AG09309 (cell line): ENCODE measurements around the gene SYNGR1.
"Not testable (repeated sequence)": the region's sequence is repeated elsewhere in the genome, so short reads cannot be mapped to it uniquely, and the experiment has no call there.

Experiments
- DNase-seq: peaks from one replicate; pipeline ENCODE4 v3.0.0-alpha.2; 2010; ENCODE audit warnings: low read depth
- H3K4me3 ChIP-seq: 2 replicates; pipeline ENCODE4 v1.5.1; 2011; ENCODE audit warnings: mild to moderate bottlenecking, low read depth, low read length, moderate library complexity; ENCODE audit not compliant: control insufficient read depth
- TF ChIP-seq, protein P1 (sequence below): IDR thresholded peaks from 2 replicates; pipeline ENCODE4 v1.5.1; 2011; ENCODE audit warnings: mild to moderate bottlenecking, low read depth, low read length, inconsistent platforms; ENCODE audit not compliant: insufficient read depth, control insufficient read depth; ENCODE audit errors: missing control alignments

The SYNGR1 gene

DNA sequence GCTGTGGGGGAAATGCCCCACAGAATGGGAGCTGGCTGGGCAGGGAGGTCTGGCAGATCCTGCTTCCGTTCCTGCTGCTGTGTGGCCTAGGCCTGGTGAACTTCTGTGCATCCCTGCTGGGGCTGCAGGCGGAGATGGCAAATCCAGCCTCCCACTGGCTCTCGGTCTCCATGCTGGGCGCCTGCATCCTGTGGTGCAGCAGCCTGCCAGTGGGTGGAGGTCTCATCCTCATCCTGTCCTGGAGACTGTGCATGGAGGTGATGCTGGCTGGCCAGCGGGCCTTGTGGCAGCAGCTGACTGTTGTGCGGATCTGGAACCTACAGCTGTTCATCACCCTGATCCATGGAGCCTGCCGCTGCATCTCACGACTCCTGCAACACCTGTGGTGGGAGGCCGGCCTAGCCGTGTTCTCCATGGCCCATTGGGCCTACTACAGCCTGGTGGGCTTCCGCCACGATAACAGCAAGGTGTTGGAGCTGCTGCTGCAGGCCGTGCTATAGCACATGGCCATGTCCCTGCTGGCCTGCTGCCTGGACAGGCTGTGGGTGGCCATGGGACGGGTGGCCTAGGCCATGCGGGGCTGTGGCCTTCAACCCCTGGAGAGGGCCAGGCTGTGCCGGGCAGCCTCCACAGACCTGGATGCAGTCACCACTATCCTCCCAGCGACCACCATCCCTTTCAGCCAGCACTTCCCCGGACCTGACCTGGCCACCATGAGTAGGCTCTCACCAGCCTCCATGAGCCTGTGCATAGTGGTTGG lies 21.6 kb upstream of the SYNGR1 start:
- no peak overlapping the region for H3K4me3 ChIP-seq
- DNase-seq: no peak
- TF ChIP-seq, protein P1, sequence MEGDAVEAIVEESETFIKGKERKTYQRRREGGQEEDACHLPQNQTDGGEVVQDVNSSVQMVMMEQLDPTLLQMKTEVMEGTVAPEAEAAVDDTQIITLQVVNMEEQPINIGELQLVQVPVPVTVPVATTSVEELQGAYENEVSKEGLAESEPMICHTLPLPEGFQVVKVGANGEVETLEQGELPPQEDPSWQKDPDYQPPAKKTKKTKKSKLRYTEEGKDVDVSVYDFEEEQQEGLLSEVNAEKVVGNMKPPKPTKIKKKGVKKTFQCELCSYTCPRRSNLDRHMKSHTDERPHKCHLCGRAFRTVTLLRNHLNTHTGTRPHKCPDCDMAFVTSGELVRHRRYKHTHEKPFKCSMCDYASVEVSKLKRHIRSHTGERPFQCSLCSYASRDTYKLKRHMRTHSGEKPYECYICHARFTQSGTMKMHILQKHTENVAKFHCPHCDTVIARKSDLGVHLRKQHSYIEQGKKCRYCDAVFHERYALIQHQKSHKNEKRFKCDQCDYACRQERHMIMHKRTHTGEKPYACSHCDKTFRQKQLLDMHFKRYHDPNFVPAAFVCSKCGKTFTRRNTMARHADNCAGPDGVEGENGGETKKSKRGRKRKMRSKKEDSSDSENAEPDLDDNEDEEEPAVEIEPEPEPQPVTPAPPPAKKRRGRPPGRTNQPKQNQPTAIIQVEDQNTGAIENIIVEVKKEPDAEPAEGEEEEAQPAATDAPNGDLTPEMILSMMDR: no peak

DNA sequence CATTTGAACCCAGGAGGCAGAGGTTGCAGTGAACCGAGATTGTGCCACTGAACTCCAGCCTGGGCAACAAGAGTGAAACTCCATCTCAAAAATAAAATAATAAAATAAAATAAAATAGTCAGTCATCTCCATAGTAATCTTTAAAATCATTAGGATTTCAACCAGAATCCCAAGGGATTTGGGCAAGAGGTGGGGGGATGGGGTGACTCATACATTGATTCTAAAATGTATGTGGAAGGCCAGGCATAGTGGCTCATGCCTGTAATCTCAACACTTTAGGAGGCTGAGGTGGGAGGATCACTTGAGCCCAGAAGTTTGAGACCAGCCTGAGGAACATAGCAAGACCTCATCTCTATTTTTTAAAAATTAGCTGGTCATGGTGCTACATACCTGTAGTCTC lies 19.2 kb upstream of the SYNGR1 start:
- H3K4me3 ChIP-seq, DNase-seq: not testable (repeated sequence)

DNA sequence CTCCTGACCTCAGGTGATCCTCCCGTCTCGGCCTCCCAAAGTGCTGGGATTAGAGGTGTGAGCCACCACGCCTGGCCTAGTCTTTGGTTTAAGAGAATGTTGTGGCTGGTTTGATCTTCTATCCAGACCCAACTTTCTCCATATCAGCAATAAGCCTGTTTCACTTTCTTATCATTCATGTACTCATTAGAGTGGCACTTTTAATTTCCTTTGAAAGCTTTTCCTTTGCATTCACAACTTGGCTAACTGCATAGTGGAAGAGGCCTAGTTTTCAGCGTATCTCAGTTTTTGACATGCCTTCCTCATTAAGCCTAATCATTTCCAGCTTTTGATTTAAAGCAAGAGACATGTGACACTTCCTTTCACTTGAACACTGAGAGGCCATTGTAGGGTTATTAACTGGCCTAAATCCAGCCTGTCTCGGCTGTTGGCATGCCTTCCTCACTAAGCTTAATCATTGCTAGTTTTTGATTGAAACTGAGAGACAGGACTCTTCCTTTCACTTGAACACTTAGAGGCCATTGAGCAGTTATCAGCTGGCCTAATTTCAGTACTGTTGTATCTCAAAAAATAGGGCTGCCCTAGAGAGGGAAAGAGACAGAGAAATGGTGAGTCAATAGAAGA lies 17.2 kb upstream of the SYNGR1 start:
- no peak overlapping the region for H3K4me3 ChIP-seq
- TF ChIP-seq, protein P1: no peak
- no peak for DNase-seq

DNA sequence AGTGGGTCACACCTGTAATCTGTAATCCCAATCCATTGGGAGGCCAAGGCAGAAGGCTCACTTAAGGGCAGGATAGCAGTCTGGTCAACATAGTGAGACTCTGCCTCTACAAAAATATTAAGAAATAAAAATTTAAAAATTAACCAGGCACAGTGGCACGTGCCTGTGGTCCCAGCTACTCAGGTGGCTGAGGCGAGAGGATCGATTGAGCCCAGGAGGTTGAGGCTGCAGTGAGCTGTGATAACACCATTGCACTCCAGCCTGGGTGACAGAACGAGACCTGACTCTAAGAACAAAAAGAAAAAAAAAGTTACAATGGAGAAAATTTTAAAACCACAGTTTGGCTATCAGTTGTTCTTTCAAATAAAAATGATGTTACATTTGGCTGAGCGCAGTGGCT lies 13.4 kb upstream of the SYNGR1 start:
- no peak for DNase-seq
- TF ChIP-seq, protein P1: no peak
- H3K4me3 ChIP-seq: no peak overlapping the region

DNA sequence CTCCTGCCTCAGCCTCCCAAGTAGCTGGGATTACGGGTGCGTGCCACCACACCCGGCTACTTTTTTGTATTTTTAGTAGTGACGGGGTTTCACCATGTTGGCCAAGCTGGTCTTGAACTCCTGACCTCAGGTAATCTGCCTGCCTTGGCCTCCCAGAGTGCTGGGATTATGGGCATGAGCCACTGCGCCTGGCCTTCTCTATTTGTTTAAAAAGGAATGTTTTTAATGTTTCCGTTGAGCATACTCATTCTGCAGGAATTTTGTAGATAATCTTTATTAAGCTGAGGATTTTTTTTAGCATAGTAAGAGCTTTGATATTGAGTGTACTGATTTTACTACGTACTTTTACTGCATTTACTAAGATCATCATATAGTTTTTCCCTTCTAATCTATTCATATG lies 10.0 kb upstream of the SYNGR1 start:
- not testable (repeated sequence) for DNase-seq, H3K4me3 ChIP-seq

DNA sequence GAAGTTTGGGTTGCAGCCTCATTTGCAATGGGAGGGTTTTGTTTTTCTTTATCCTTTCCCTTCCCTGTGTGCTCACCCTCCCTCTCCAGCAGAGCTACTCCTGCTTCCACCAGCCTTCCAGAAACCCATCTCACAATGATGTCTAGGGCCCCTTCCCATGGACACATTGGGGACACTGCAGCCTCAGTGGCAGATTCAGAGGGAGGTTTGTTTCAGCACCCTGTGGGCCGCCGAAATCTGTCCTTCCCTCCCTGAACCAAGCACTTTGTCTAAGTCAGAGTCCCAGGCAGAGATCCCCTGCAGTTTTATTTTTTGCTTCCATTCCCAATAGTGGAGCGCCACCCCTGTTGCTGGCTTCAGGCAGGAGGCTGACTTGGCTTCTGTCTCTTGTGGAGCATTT lies 8.6 kb upstream of the SYNGR1 start:
- TF ChIP-seq, protein P1: no peak
- H3K4me3 ChIP-seq: no peak overlapping the region
- DNase-seq: no peak

DNA sequence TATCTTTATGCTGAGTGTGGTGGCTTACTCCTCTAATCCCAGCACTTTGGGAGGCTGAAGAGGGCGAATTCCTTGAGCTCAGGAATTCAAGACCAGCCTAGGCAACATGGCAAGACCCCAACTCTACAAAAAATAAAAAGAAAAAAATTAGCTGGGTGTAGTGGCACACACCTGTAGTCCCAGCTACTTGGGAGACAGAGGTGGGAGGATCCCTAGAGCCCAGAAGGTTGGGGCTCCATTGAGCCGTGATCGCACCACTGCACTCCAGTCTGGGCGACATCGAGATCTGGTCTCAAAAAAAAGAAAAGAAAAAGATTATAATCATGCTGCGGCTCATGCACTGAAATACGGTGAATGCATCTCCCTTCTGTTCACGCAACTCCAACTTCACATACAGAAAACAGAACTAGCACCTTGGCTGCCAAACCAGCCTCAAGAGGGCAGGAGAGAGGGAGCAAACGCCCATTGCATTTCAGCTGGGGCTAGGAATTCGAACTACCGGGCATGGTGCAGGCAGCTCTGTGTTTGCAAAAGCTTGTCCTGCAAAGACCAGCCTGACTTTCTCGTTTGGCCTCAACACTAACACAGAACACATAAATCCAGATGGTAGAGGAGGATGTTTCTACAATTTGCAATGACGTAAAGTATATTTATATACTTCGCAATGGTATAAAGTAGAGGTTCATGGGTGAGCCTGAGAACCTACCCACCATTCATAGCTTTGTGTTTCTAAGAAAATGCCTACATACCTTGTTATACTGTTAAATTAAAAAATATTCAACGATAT lies 6.3 kb upstream of the SYNGR1 start:
- TF ChIP-seq, protein P1: peak; percentile 93
- no peak overlapping the region for H3K4me3 ChIP-seq
- no peak for DNase-seq

DNA sequence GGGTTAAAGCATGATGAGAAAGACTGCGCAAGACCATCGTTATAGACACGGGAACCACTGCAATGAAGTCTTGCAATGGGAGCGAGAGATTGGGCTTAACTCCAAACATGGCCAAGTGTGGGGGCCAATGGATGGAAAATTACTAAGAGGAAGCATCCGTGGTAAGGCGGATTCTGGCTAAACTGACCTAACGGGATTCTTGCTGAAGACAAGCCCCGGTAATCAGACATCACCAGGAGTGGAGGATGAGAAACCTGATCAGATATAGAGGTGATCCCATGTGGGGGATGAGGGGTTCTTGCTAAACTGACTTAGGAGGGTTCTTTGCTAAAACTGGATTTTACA lies 5.8 kb upstream of the SYNGR1 start:
- TF ChIP-seq, protein P1: no peak
- no peak overlapping the region for H3K4me3 ChIP-seq
- no peak for DNase-seq
